Transverse colon (tissue), 4 donors: ENCODE data around the gene ZDHHC17.

Experiments
- CTCF ChIP-seq, 5 experiments: fragments of 200-600 bp in 3 of 5; fragments of 450-650 bp in 2 of 5; sonication (generic) in 3 of 5; IDR thresholded peaks; 1 replicate in 2 of 5; 2 replicates in 3 of 5; pipeline ENCODE4 v1.5.1; 2016 to 2017; ENCODE audit warnings: antibody characterized with exemption in 5 of 5, inconsistent platforms in 3 of 5, mild to moderate bottlenecking in 2 of 5, moderate library complexity in 1 of 5
- EP300 ChIP-seq: sonication (generic); formaldehyde crosslinking; IDR thresholded peaks from one replicate; pipeline ENCODE4 v1.6.1; 2017; ENCODE audit warnings: antibody characterized with exemption, low read depth
- POLR2A ChIP-seq: fragments of 450-650 bp; IDR thresholded peaks from one replicate; pipeline ENCODE4 v1.6.1; 2016; ENCODE audit warnings: antibody characterized with exemption, mild to moderate bottlenecking, moderate library complexity
- POLR2AphosphoS5 ChIP-seq, 3 donors: sonication (generic); formaldehyde crosslinking; IDR thresholded peaks; one replicate each; pipeline ENCODE4 v1.6.1; 2016; ENCODE audit warnings: antibody characterized with exemption in 3 of 3

- TF ChIP-seq POLR2A, result no peak
- no peak for TF ChIP-seq CTCF (IDR thresholded peaks at IDR 0.05)
- TF ChIP-seq POLR2AphosphoS5 (IDR thresholded peaks at IDR 0.05), result no peak
- TF ChIP-seq EP300, result no peak
Observed at GRCh38 chr12:76766161-76766560, 2.2 kb downstream of the ZDHHC17 start.
